LNCaP clone FGC (cell line): ENCODE measurements around the gene PLGRKT.

Experiments
- DNase-seq: peaks from one replicate; pipeline ENCODE4 v3.0.0-alpha.2; 2011; ENCODE audit warnings: low read depth
- H3K4me3 ChIP-seq: 2 replicates; pipeline ENCODE4 v1.5.1; 2011; ENCODE audit warnings: mild to moderate bottlenecking, low read depth, low read length, control low read depth
- CTCF ChIP-seq: IDR thresholded peaks from 2 replicates; pipeline ENCODE4 v1.5.1; 2012; ENCODE audit warnings: mild to moderate bottlenecking; ENCODE audit not compliant: control insufficient read depth, insufficient read depth; ENCODE audit errors: extremely low read depth

The PLGRKT gene

GRCh38 chr9:5393497-5393896 lies 44.2 kb downstream of the PLGRKT start:
- no peak overlapping the region for H3K4me3 ChIP-seq
- no peak for DNase-seq
- TF ChIP-seq CTCF, result no peak

- no peak for DNase-seq
- H3K4me3 ChIP-seq, result no peak overlapping the region
These were observed 45.4 kb downstream of the PLGRKT start for GRCh38 chr9:5392285-5392684.

DNA sequence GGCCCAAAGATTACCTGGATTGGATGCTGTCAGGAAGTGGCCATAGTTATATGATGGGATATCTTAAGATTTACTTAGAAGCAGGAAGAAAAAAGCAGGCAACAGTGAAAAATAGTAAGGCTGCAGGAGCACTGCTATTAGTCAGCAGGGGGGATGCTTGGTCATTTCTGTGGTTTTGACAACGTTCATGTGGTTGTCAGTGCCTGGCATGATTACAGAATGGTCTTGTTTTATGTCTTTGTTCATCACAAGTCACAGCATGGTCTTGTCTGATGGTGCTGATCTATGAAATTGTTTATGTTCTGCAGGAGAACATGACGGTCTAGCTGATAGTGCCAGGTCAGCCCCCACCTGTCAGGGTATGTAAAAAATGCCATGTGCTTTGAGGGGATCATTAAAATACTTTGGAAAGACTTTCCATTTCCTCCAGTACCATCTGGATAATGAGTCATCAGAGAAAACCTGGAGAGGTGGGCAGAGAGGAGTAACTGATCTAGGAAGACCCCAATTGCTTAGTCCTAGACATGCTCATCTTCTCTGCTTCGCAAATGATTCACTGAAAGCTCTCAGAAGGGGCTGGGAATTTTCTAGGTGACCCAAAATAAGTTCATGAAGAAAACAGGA lies 48.5 kb downstream of the PLGRKT start:
- no peak overlapping the region for H3K4me3 ChIP-seq
- no peak for DNase-seq
- no peak for TF ChIP-seq CTCF

More at GRCh38 chr9:5392285-5392684, 45.4 kb downstream of the PLGRKT start:
- no peak for TF ChIP-seq CTCF

DNA sequence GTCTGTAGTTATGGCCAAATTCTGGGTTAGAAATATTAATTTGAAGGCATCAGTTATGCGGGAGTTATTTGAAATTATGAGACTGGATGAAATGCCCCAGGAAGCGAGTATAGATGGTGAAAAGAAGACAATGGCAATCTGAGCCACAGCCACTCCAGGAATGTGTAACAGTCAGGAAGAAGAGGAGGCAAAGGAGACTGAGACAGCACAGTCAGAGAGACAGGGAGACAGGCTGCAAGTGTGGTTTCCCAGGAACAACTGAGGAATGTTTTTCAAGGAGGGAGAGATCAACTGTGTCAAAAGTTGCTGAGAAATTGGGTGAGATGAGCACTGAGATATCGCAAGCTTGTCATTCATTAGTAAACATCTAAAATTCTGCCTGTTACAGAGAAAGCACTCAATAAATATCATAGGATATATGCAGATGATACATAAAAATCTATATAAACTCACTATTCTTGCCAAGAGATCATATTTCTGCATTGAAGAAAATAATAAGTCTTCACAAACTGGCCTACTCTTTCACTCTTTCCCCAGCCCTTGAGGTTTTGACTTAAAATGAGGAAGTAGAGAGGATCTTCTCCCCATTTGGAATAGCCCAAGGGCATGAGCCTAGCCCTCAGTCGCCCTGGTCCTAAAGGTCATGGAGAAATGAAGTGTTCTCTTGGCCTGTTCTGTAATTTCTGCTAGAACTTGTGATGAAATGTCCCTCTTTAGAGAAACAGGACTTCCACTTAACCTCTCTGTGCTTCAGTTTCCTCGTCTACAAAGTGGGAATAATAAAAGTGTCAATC lies 49.5 kb downstream of the PLGRKT start:
- TF ChIP-seq CTCF, result no peak
- DNase-seq, result no peak
- H3K4me3 ChIP-seq, result no peak overlapping the region

DNA sequence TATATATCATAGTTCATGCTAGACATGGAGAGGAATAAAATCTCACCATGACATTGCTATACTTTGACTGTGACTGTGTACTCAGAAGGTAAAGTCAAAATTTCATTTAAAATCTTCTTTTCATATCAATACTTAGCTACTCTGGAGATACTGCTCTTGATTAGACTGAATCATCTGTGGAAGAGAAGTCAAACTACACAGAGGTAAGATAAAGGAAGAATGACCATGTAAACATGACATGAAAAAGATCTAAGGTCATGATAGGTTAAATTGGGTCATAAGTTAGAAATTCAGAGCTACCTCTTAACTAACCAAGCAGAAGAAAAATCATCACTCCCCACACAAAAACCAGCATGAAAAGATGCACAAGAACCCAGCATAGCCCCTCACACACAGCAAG lies 53.3 kb downstream of the PLGRKT start:
- no peak for DNase-seq
- no peak for TF ChIP-seq CTCF
- no peak overlapping the region for H3K4me3 ChIP-seq

DNA sequence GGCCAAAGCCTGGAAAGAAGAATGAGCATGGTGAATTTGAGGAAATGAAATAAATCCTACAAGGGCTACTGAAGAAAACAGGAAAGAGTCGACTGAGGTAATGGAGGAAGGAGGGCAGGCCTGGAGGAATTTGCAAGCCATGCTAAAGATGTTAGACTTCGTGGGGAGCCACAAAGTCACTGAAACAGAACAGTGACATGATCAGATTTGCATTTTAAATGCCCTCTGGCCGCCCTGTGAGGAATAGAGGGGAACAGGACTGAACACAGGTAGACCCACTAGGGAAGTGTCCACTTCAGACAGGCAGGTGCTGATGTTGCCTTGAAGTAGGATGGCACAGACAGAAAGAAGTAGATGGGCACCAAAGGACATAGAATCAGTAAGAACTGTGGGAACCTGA lies 55.2 kb downstream of the PLGRKT start:
- no peak overlapping the region for H3K4me3 ChIP-seq
- no peak for DNase-seq
- TF ChIP-seq CTCF, result no peak
